Stomach (tissue), 9 donors: Measurements from ENCODE around the gene RAB31. TPM values are rescaled to one million over a fixed set of nuclear protein-coding genes. Genes with fewer than 3 reads are reported as not detected.

Source experiments
- DNase-seq, 2 donors: peaks; one replicate each; pipeline versions ENCODE4 v3.0.0 to v3.0.0-alpha.2; 2013 to 2019
- H3K27ac ChIP-seq, 5 donors: fragments of 200-600 bp in 4 of 5; sonication (generic) in 4 of 5; one replicate each; pipeline ENCODE4 v1.5.1; 2013 to 2019; ENCODE audit warnings: mild to moderate bottlenecking in 1 of 5, moderate library complexity in 1 of 5
- H3K27me3 ChIP-seq, 3 donors: fragments of 200-600 bp; sonication (generic); one replicate each; pipeline ENCODE4 v1.5.1; 2017 to 2019; ENCODE audit warnings: mixed run types in 1 of 3
- H3K36me3 ChIP-seq, 4 donors: fragments of 200-600 bp; sonication (generic); 1 replicate in 3 of 4; 2 replicates in 1 of 4; pipeline ENCODE4 v1.5.1; 2016 to 2019
- H3K4me1 ChIP-seq, 4 donors: fragments of 200-600 bp; sonication (generic); one replicate each; pipeline ENCODE4 v1.5.1; 2016 to 2019
- H3K4me3 ChIP-seq, 4 donors: fragments of 200-600 bp; sonication (generic) in 3 of 4; one replicate each; pipeline ENCODE4 v1.5.1; 2016 to 2019; ENCODE audit warnings: mild to moderate bottlenecking in 1 of 4
- H3K9me3 ChIP-seq, 4 donors: fragments of 200-600 bp; sonication (generic); one replicate each; pipeline ENCODE4 v1.5.1; 2016 to 2019
- EP300 ChIP-seq: sonication (generic); formaldehyde crosslinking; IDR thresholded peaks from one replicate; pipeline ENCODE4 v1.6.1; 2017; ENCODE audit warnings: antibody characterized with exemption
- POLR2A ChIP-seq, 4 donors: fragments of 450-650 bp; IDR thresholded peaks; one replicate each; pipeline ENCODE4 v1.6.1; 2016; ENCODE audit warnings: antibody characterized with exemption in 4 of 4, control low read depth in 2 of 4, mild to moderate bottlenecking in 1 of 4, moderate library complexity in 1 of 4
- POLR2AphosphoS5 ChIP-seq, 3 donors: sonication (generic); formaldehyde crosslinking; IDR thresholded peaks; one replicate each; pipeline ENCODE4 v1.6.1; 2016; ENCODE audit warnings: antibody characterized with exemption in 3 of 3
- WGBS, 5 donors: extraction: QIAGEN DNeasy Blood & Tissue Kit in 3 of 5; methylation state at CpG; one replicate each; pipeline versions ENCODE4 v1.1.5 to v1.1.7; 2013 to 2018; 5-methylcytosine and 5-hydroxymethylcytosine counted together
- intact Hi-C: fragments of 100-400 bp; cut with DNase I; formaldehyde crosslinking; loops from one replicate; pipeline ENCODE4 v1.15.1; 2023; ENCODE audit warnings: low total_unique reads
- polyA plus RNA-seq, 3 donors: library from polyadenylated mRNA; stranded (reverse); fragments of 200-250 nt; gene quantifications; one replicate each; pipeline ENCODE4 v1.2.3, GENCODE V29; 2013
- total RNA-seq, 5 donors: library from RNA; depleted of rRNA; stranded (reverse); fragments of >200 nt; gene quantifications; one replicate each; pipeline versions ENCODE4 v1.1.0 to v1.2.3, GENCODE V29; 2014 to 2016
- TF ChIP-seq, protein P1 (sequence below), 7 experiments: fragments of 450-650 bp in 4 of 7; fragments of 200-600 bp in 3 of 7; sonication (generic) in 3 of 7; IDR thresholded peaks; one replicate each; pipeline ENCODE4 v1.5.1; 2016 to 2019; ENCODE audit warnings: antibody characterized with exemption in 7 of 7, control low read depth in 2 of 7, mild to moderate bottlenecking in 1 of 7
- donor health status: healthy with polysubstance abuse.
- donor health status: Bipolar disorder and iron deficiency.
- donor health status: healthy.

The RAB31 gene
- total and polyA plus RNA-seq, 8 donors: 10.1 to 65.5 (median 36.8) TPM

DNA sequence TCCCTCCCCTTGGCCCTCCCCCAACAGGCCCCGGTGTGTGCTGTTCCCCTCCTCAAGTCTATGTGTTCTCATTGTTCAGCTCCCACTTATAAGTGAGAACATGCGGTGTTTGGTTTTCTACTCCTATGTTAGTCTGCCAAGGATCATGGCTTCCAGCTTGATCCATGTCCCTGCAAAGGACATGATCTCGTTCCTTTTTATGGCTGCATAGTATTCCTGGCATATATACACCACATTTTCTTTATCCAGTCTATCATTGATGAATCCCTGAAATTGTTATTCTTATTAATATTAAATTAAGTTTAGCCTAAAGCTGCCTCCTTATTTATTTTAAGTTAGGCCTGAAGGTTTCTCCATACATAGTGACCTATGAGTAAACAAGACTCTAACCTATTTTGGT lies 18.8 kb upstream of the RAB31 start:
- no peaks in the 10 kb centered on the region for H3K36me3 ChIP-seq
- no peak for DNase-seq
- no peak overlapping the region for H3K4me3 ChIP-seq
- peaks cover 0 to 15% (median 13%) of the 10 kb centered on the region in 4 donors for H3K4me1 ChIP-seq
- no peaks in the 10 kb centered on the region for H3K9me3 ChIP-seq
- intact Hi-C loops: no loop called here
- TF ChIP-seq, protein P1, sequence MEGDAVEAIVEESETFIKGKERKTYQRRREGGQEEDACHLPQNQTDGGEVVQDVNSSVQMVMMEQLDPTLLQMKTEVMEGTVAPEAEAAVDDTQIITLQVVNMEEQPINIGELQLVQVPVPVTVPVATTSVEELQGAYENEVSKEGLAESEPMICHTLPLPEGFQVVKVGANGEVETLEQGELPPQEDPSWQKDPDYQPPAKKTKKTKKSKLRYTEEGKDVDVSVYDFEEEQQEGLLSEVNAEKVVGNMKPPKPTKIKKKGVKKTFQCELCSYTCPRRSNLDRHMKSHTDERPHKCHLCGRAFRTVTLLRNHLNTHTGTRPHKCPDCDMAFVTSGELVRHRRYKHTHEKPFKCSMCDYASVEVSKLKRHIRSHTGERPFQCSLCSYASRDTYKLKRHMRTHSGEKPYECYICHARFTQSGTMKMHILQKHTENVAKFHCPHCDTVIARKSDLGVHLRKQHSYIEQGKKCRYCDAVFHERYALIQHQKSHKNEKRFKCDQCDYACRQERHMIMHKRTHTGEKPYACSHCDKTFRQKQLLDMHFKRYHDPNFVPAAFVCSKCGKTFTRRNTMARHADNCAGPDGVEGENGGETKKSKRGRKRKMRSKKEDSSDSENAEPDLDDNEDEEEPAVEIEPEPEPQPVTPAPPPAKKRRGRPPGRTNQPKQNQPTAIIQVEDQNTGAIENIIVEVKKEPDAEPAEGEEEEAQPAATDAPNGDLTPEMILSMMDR (IDR thresholded peaks at IDR 0.05): no peak
- TF ChIP-seq POLR2AphosphoS5 (IDR thresholded peaks at IDR 0.05) (no peak), EP300 (no peak), POLR2A (IDR thresholded peaks at IDR 0.05) (no peak)
- no peak overlapping the region for H3K27ac ChIP-seq
- no peaks in the 10 kb centered on the region for H3K27me3 ChIP-seq
- WGBS, 5 donors: 89 to 93% (median 92%) methylated on average over 3 of the region's 3 CpGs

DNA sequence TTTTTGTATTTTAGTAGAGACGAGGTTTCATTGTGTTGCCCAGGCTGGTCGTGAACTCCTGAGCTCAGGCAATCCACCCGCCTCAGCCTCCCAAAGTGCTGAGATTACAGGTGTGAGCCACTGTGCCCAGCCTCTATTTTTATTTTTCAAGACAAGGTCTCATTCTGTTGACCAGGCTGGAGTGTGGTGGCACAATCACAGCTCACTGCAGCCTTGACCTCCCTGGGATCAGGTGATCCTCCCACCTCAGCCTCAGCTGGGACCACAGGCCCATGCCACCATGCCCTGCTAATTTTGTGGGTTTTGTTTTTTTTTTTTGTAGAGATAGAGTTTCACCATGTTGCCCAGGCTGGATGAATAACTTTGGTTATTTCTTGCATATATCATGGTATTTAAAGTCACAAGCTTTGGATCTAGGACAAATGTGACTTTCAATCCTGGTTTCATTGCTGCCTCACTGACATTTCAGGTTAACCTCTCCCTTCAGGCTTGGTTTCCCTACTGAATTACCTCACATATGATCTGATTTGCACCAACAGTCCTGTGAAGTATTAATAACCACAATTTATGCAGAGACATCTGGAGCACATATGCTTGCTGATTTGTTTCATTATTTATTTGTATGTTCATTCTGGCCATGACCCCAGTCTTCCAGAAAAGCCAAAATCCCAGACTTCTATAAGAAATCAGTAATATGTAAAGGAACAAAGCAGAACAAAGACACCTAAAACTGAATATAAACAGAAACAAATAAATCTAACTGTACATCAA lies 17.5 kb upstream of the RAB31 start:
- H3K4me3 ChIP-seq: no peak overlapping the region
- no peak overlapping the region for H3K27ac ChIP-seq
- H3K4me1 ChIP-seq: peaks cover 0 to 2% (median under 1%) of the 10 kb centered on the region in 4 donors
- H3K9me3 ChIP-seq: no peaks in the 10 kb centered on the region
- no peaks in the 10 kb centered on the region for H3K27me3 ChIP-seq
- TF ChIP-seq, protein P1 (IDR thresholded peaks at IDR 0.05): no peak
- TF ChIP-seq POLR2A (IDR thresholded peaks at IDR 0.05) (no peak), POLR2AphosphoS5 (IDR thresholded peaks at IDR 0.05) (no peak), EP300 (no peak)
- H3K36me3 ChIP-seq: no peaks in the 10 kb centered on the region
- intact Hi-C loops: no loop called here
- 86 to 98% (median 96%) methylated on average over 3 of the region's 3 CpGs for WGBS, 5 donors
- DNase-seq: no peak

DNA sequence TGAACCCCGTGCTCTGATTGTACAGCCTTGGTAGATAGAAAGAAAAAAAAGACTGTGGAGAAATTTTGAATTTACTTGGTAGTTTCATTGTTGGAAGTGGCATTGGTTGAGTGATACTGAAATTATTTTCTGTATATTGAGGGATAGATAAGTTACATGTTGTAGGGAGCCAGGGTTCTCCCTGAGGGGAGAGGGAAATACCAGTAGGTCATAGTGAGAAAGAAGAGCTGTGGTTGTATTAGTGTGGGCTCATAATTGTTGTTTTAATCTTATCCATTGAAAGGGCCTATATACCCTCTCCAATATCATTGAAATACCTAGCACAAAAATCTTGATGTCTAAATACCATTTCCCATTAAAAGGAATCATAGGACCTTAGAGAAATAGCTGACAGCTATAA lies 16.9 kb upstream of the RAB31 start:
- Histone ChIP-seq H3K36me3 (no peaks in the 10 kb centered on the region), H3K27me3 (no peaks in the 10 kb centered on the region), H3K27ac (no peak overlapping the region), H3K4me3 (no peak overlapping the region), H3K9me3 (no peaks in the 10 kb centered on the region), H3K4me1 (no peaks in the 10 kb centered on the region)
- TF ChIP-seq, protein P1 (IDR thresholded peaks at IDR 0.05): no peak
- no peak for DNase-seq
- intact Hi-C loops: no loop called here
- WGBS, 5 donors: 59 to 79% (median 75%) methylated on average over 1 of the region's 1 CpG

DNA sequence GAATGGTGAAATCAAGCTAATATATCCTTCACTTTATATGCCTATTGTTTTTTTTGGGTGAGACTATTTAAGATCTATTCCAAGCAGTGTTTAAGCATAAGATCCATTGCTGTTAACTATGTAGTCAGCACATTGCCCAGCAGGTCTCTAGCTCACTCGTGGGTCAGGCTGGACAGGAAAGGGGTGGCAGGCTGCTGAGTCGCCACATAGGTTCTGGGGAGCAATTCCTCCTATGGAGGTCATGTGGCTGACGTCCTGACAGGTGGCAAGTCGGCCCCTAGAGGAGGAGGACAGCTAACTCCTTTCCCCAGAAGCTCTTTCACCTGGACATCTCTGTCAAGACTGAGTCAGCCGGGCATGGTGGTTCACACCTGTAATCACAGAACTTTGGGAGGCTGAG lies 13.9 kb upstream of the RAB31 start:
- H3K4me1 ChIP-seq: no peaks in the 10 kb centered on the region
- H3K27me3 ChIP-seq: no peaks in the 10 kb centered on the region
- H3K27ac ChIP-seq: no peak overlapping the region
- no peak for DNase-seq
- 78 to 89% (median 83%) methylated on average over 5 of the region's 5 CpGs for WGBS, 5 donors
- intact Hi-C loops: no loop called here
- H3K36me3 ChIP-seq: no peaks in the 10 kb centered on the region
- no peaks in the 10 kb centered on the region for H3K9me3 ChIP-seq
- TF ChIP-seq POLR2AphosphoS5 (IDR thresholded peaks at IDR 0.05): no peak
- TF ChIP-seq EP300: no peak
- TF ChIP-seq, protein P1 (IDR thresholded peaks at IDR 0.05): no peak
- no peak for TF ChIP-seq POLR2A (IDR thresholded peaks at IDR 0.05)
- H3K4me3 ChIP-seq: no peak overlapping the region
